HG03108 (cell line): ENCODE measurements around the gene SEC16A.

Experiments
- ATAC-seq: cut with Tn5 transposase; IDR thresholded peaks from one replicate; pipeline ENCODE4 v1.9.1; 2021; ENCODE audit warnings: moderate library complexity; ENCODE audit not compliant: unreplicated experiment

Gene SEC16A

GRCh38 chr9:136502940-136503550, 20.2 kb upstream of the SEC16A start:
- ATAC-seq, result no peak

GRCh38 chr9:136502196-136502595, 19.4 kb upstream of the SEC16A start:
- no peak for ATAC-seq

- no peak for ATAC-seq
Measured at GRCh38 chr9:136501686-136502085, 18.8 kb upstream of the SEC16A start.

GRCh38 chr9:136499935-136500910, 17.4 kb upstream of the SEC16A start:
- ATAC-seq, result no peak

- no peak for ATAC-seq
Measured at GRCh38 chr9:136499071-136499934, 16.5 kb upstream of the SEC16A start.

- ATAC-seq, result no peak
Measured at GRCh38 chr9:136497916-136498695, 15.3 kb upstream of the SEC16A start.

- no peak for ATAC-seq
Measured at GRCh38 chr9:136496801-136497620, 14.2 kb upstream of the SEC16A start.

- no peak for ATAC-seq
Measured at GRCh38 chr9:136496181-136496580, 13.3 kb upstream of the SEC16A start.

GRCh38 chr9:136495238-136495800, 12.5 kb upstream of the SEC16A start:
- no peak for ATAC-seq

GRCh38 chr9:136494531-136495215, 11.8 kb upstream of the SEC16A start:
- ATAC-seq, result no peak

- ATAC-seq, result no peak
Measured at GRCh38 chr9:136494012-136494411, 11.2 kb upstream of the SEC16A start.

- no peak for ATAC-seq
Measured at GRCh38 chr9:136493567-136493971, 10.7 kb upstream of the SEC16A start.

- no peak for ATAC-seq
Measured at GRCh38 chr9:136492978-136493522, 10.2 kb upstream of the SEC16A start.

GRCh38 chr9:136489731-136490130, 6.9 kb upstream of the SEC16A start:
- no peak for ATAC-seq

GRCh38 chr9:136488247-136489214, 5.7 kb upstream of the SEC16A start:
- no peak for ATAC-seq

GRCh38 chr9:136487672-136488071, 4.8 kb upstream of the SEC16A start:
- no peak for ATAC-seq
